HEK293 (cell line): ENCODE measurements around the gene KPNA3.

Experiments
- CTCF ChIA-PET: fragments of 350-600 bp; formaldehyde crosslinking; extraction: SDS; loops from one replicate; lab custom pipeline; 2021; ENCODE audit warnings: antibody characterized with exemption; lab: Yijun Ruan, JAX
- POLR2A ChIA-PET: fragments of 300-600 bp; formaldehyde crosslinking; extraction: SDS; loops from one replicate; lab custom pipeline; 2020; ENCODE audit warnings: antibody characterized with exemption, inconsistent platforms; lab: Yijun Ruan, JAX
- H3K27ac ChIP-seq: fragments of 200-500 bp; sonication (Bioruptor generic); 2 replicates; pipeline ENCODE4 v1.5.1; 2014; ENCODE audit warnings: low read depth, low read length, control low read depth, inconsistent platforms; ENCODE audit errors: extremely low read depth
- H3K36me3 ChIP-seq, 2 experiments: fragments of 200-500 bp in 1 of 2; sonication (Bioruptor generic) in 1 of 2; 1 replicate in 1 of 2; 2 replicates in 1 of 2; pipeline ENCODE4 v1.5.1; 2014 to 2017; ENCODE audit warnings: inconsistent platforms in 2 of 2, low read length in 2 of 2; ENCODE audit not compliant: control insufficient read depth in 2 of 2, insufficient read depth in 1 of 2
- H3K4me1 ChIP-seq: fragments of 200-500 bp; sonication (Bioruptor generic); 2 replicates; pipeline ENCODE4 v1.5.1; 2014; ENCODE audit warnings: mild to moderate bottlenecking, low read length, inconsistent platforms; ENCODE audit not compliant: control insufficient read depth, insufficient read depth
- H3K4me3 ChIP-seq: 2 replicates; pipeline ENCODE4 v1.5.1; 2011; ENCODE audit warnings: low read depth, mild to moderate bottlenecking, control low read depth, low read length, moderate library complexity
- H3K9me3 ChIP-seq: fragments of 200-500 bp; sonication (Bioruptor generic); 2 replicates; pipeline ENCODE4 v1.5.1; 2014; ENCODE audit warnings: low read depth, low read length, inconsistent platforms; ENCODE audit not compliant: control insufficient read depth, insufficient read depth
- EGR2 ChIP-seq: fragments of 450-650 bp; formaldehyde crosslinking; IDR thresholded peaks from 2 replicates; pipeline ENCODE4 v1.5.1; 2016; ENCODE audit warnings: low read depth, missing biosample characterization, missing genetic modification characterization
- FEZF1 ChIP-seq: fragments of 450-650 bp; formaldehyde crosslinking; IDR thresholded peaks from 2 replicates; pipeline ENCODE4 v1.5.1; 2016; ENCODE audit warnings: missing biosample characterization, missing genetic modification characterization
- GLI4 ChIP-seq: fragments of 450-650 bp; formaldehyde crosslinking; IDR thresholded peaks from 2 replicates; pipeline ENCODE4 v1.5.1; 2016; ENCODE audit warnings: missing biosample characterization, missing genetic modification characterization
- KLF10 ChIP-seq: fragments of 450-650 bp; IDR thresholded peaks from 2 replicates; pipeline ENCODE4 v1.5.1; 2018; ENCODE audit warnings: missing biosample characterization, mild to moderate bottlenecking, missing genetic modification characterization
- PBX3 ChIP-seq: sonication (generic); formaldehyde crosslinking; IDR thresholded peaks from 2 replicates; pipeline ENCODE4 v1.8.1; 2022; ENCODE audit warnings: mild to moderate bottlenecking, moderate library complexity, missing genetic modification reagents
- PRDM6 ChIP-seq: fragments of 450-650 bp; formaldehyde crosslinking; IDR thresholded peaks from 2 replicates; pipeline ENCODE4 v1.5.1; 2017; ENCODE audit warnings: missing biosample characterization, missing genetic modification characterization
- RBAK ChIP-seq: fragments of 450-650 bp; formaldehyde crosslinking; IDR thresholded peaks from 2 replicates; pipeline ENCODE4 v1.5.1; 2016; ENCODE audit warnings: missing biosample characterization, missing genetic modification characterization
- ZFHX2 ChIP-seq: fragments of 450-650 bp; formaldehyde crosslinking; conservative IDR thresholded peaks from 2 replicates; pipeline ENCODE4 v1.5.1; 2016; ENCODE audit warnings: missing biosample characterization, missing genetic modification characterization
- ZNF132 ChIP-seq: fragments of 450-650 bp; formaldehyde crosslinking; IDR thresholded peaks from 2 replicates; pipeline ENCODE4 v1.5.1; 2017; ENCODE audit warnings: missing biosample characterization, missing genetic modification characterization, borderline replicate concordance
- ZNF155 ChIP-seq: fragments of 450-650 bp; formaldehyde crosslinking; IDR thresholded peaks from 2 replicates; pipeline ENCODE4 v1.5.1; 2016; ENCODE audit warnings: missing biosample characterization, missing genetic modification characterization
- ZNF23 ChIP-seq: fragments of 450-650 bp; formaldehyde crosslinking; IDR thresholded peaks from 2 replicates; pipeline ENCODE4 v1.5.1; 2016; ENCODE audit warnings: missing biosample characterization, missing genetic modification characterization, borderline replicate concordance
- ZNF354C ChIP-seq: fragments of 450-650 bp; formaldehyde crosslinking; IDR thresholded peaks from 2 replicates; pipeline ENCODE4 v1.5.1; 2016; ENCODE audit warnings: missing biosample characterization, missing genetic modification characterization, low read depth, borderline replicate concordance
- ZNF48 ChIP-seq: fragments of 450-650 bp; formaldehyde crosslinking; IDR thresholded peaks from 2 replicates; pipeline ENCODE4 v1.5.1; 2016; ENCODE audit warnings: missing biosample characterization, missing genetic modification characterization
- ZNF488 ChIP-seq: fragments of 450-650 bp; formaldehyde crosslinking; IDR thresholded peaks from 2 replicates; pipeline ENCODE4 v1.5.1; 2016; ENCODE audit warnings: missing biosample characterization, missing genetic modification characterization
- ZNF510 ChIP-seq: fragments of 450-650 bp; formaldehyde crosslinking; IDR thresholded peaks from 2 replicates; pipeline ENCODE4 v1.5.1; 2018; ENCODE audit warnings: mild to moderate bottlenecking, missing genetic modification characterization, missing biosample characterization; ENCODE audit not compliant: insufficient replicate concordance
- ZNF600 ChIP-seq: fragments of 450-650 bp; formaldehyde crosslinking; IDR thresholded peaks from 2 replicates; pipeline ENCODE4 v1.5.1; 2016; ENCODE audit warnings: missing biosample characterization, missing genetic modification characterization
- ZNF624 ChIP-seq: fragments of 450-650 bp; formaldehyde crosslinking; IDR thresholded peaks from 2 replicates; pipeline ENCODE4 v1.5.1; 2017; ENCODE audit warnings: missing biosample characterization, missing genetic modification characterization
- ZNF664 ChIP-seq: fragments of 450-650 bp; formaldehyde crosslinking; IDR thresholded peaks from 2 replicates; pipeline ENCODE4 v1.5.1; 2016; ENCODE audit warnings: missing biosample characterization, missing genetic modification characterization

KPNA3 gene

GRCh38 chr13:49812812-49813211 lies 20.3 kb upstream of the KPNA3 start (continued):
- TF ChIP-seq PBX3 (no peak), GLI4 (tag by site-specific recombination) (no peak), ZNF624 (tag by site-specific recombination) (no peak), ZNF48 (tag by site-specific recombination) (no peak), ZNF488 (tag by site-specific recombination) (no peak), FEZF1 (tag by site-specific recombination) (no peak), KLF10 (tag by site-specific recombination) (no peak), ZNF510 (tag by site-specific recombination) (no peak), ZNF23 (no peak)

GRCh38 chr13:49811527-49811908 lies 19.0 kb upstream of the KPNA3 start:
- TF ChIP-seq ZNF354C (tag by site-specific recombination) (no peak), ZNF664 (peak; percentile 95)
- no peak overlapping the region for H3K27ac ChIP-seq
- no peaks in the 10 kb centered on the region for H3K4me1 ChIP-seq
- no peaks in the 10 kb centered on the region for H3K36me3 ChIP-seq
- no peaks in the 10 kb centered on the region for H3K9me3 ChIP-seq
- ChIA-PET CTCF (interaction anchor here (0.6 kb wide), 1 partner anchor 37 kb away, joined by 3 read pairs; no protein-coding TSS in a partner anchor), POLR2A (no interaction called here)
- H3K4me3 ChIP-seq: no peak overlapping the region

- Histone ChIP-seq H3K4me3 (no peak overlapping the region), H3K36me3 (no peaks in the 10 kb centered on the region), H3K4me1 (no peaks in the 10 kb centered on the region), H3K9me3 (no peaks in the 10 kb centered on the region), H3K27ac (no peak overlapping the region)
- CTCF ChIA-PET: interaction anchor here (0.6 to 0.7 kb wide), 2 partner anchors 19 to 38 kb away, joined by 3 read pairs; no protein-coding TSS in a partner anchor
- TF ChIP-seq ZFHX2: peak; percentile 40; the same call in 1 of the 2 replicates
- TF ChIP-seq RBAK (tag by site-specific recombination): no peak
- TF ChIP-seq EGR2 (tag by site-specific recombination): 0 out of 2 replicates have a peak, but pooled peaks have one; percentile 6
- TF ChIP-seq ZNF155 (tag by site-specific recombination): no peak
- TF ChIP-seq PRDM6 (tag by site-specific recombination): 0 out of 2 replicates have a peak, but pooled peaks have one; percentile 6
- no peak for TF ChIP-seq ZNF132 (tag by site-specific recombination)
- 0 out of 2 replicates have a peak, but pooled peaks have one; percentile 43 for TF ChIP-seq ZNF600
- TF ChIP-seq GLI4 (tag by site-specific recombination): no peak
- POLR2A ChIA-PET: interaction anchor here (0.5 kb wide), 1 partner anchor 447 kb away, joined by 3 read pairs; no protein-coding TSS in a partner anchor
Measured at GRCh38 chr13:49810567-49811526, 18.4 kb upstream of the KPNA3 start.
